Astrocyte (in vitro differentiated cells and primary cell): Measurements from ENCODE around the gene CLDN20. TPM values are rescaled to one million over a fixed set of nuclear protein-coding genes. Genes with fewer than 3 reads are reported as not detected.

ENCODE experiments used
- DNase-seq: peaks from one replicate; pipeline ENCODE4 v3.0.0-alpha.2; 2010; ENCODE audit warnings: low read depth
- FAIRE-seq: peaks from 2 replicates; lab custom pipeline; 2011; peaks lifted over from hg19 to GRCh38; lab: Jason Lieb, UNC
- H2AFZ ChIP-seq: 2 replicates; pipeline ENCODE4 v1.6.0; 2012; ENCODE audit warnings: low read depth, low read length, inconsistent platforms
- H3K27ac ChIP-seq: 2 replicates; pipeline ENCODE4 v1.5.1; 2011; ENCODE audit warnings: low read depth, low read length, inconsistent platforms
- H3K27me3 ChIP-seq: 2 replicates; pipeline ENCODE4 v1.6.0; 2011; ENCODE audit warnings: low read length, inconsistent platforms; ENCODE audit not compliant: insufficient read depth
- H3K36me3 ChIP-seq: 2 replicates; pipeline ENCODE4 v1.5.1; 2011; ENCODE audit warnings: low read length, inconsistent platforms; ENCODE audit not compliant: insufficient read depth
- H3K4me1 ChIP-seq: 2 replicates; pipeline ENCODE4 v1.5.1; 2011; ENCODE audit warnings: low read length, inconsistent platforms; ENCODE audit not compliant: insufficient read depth
- H3K4me2 ChIP-seq: 2 replicates; pipeline ENCODE4 v1.6.0; 2012; ENCODE audit warnings: low read length, inconsistent platforms
- H3K4me3 ChIP-seq: 2 replicates; pipeline ENCODE4 v1.5.1; 2011; ENCODE audit warnings: low read depth, mild to moderate bottlenecking, low read length, inconsistent platforms; ENCODE audit not compliant: insufficient read depth
- H3K79me2 ChIP-seq: 2 replicates; pipeline ENCODE4 v1.6.0; 2012; ENCODE audit warnings: mild to moderate bottlenecking, low read length, inconsistent platforms; ENCODE audit not compliant: insufficient read depth
- H3K9ac ChIP-seq: 2 replicates; pipeline ENCODE4 v1.6.0; 2012; ENCODE audit warnings: mild to moderate bottlenecking, low read length, inconsistent platforms
- H3K9me3 ChIP-seq: 2 replicates; pipeline ENCODE4 v1.5.1; 2012; ENCODE audit warnings: low read depth, mild to moderate bottlenecking, low read length, inconsistent platforms; ENCODE audit not compliant: insufficient read depth
- H4K20me1 ChIP-seq: 2 replicates; pipeline ENCODE4 v1.6.0; 2012; ENCODE audit warnings: low read length, inconsistent platforms; ENCODE audit not compliant: insufficient read depth
- H3K27ac Mint-ChIP-seq: one replicate; pipeline ENCODE4 v1.8.0; 2021; ENCODE audit warnings: mild to moderate bottlenecking, mixed read lengths; ENCODE audit not compliant: unreplicated experiment
- H3K27me3 Mint-ChIP-seq: one replicate; pipeline ENCODE4 v1.8.0; 2021; ENCODE audit warnings: low read depth, mixed read lengths; ENCODE audit not compliant: unreplicated experiment
- H3K36me3 Mint-ChIP-seq: one replicate; pipeline ENCODE4 v1.8.0; 2021; ENCODE audit warnings: low read depth, mixed read lengths; ENCODE audit not compliant: unreplicated experiment
- H3K4me1 Mint-ChIP-seq: one replicate; pipeline ENCODE4 v1.8.0; 2021; ENCODE audit warnings: low read depth, mixed read lengths; ENCODE audit not compliant: unreplicated experiment
- H3K4me3 Mint-ChIP-seq: one replicate; pipeline ENCODE4 v1.8.0; 2021; ENCODE audit warnings: mild to moderate bottlenecking, moderate library complexity, mixed read lengths; ENCODE audit not compliant: unreplicated experiment
- H3K9me3 Mint-ChIP-seq: one replicate; pipeline ENCODE4 v1.8.0; 2021; ENCODE audit warnings: mild to moderate bottlenecking, mixed read lengths; ENCODE audit not compliant: unreplicated experiment
- EZH2 ChIP-seq: IDR thresholded peaks from 2 replicates; pipeline ENCODE4 v1.6.1; 2012; ENCODE audit warnings: mild to moderate bottlenecking, low read length, inconsistent platforms; ENCODE audit not compliant: insufficient read depth
- total RNA-seq: library from RNA; stranded (reverse); gene quantifications from 2 replicates; pipeline ENCODE4 v1.2.1, GENCODE V29; 2021
- TF ChIP-seq, protein P1 (sequence below): IDR thresholded peaks from 2 replicates; pipeline ENCODE4 v1.5.1; 2011; ENCODE audit warnings: low read depth, mild to moderate bottlenecking, inconsistent platforms, low read length, moderate library complexity; ENCODE audit not compliant: insufficient read depth

Gene CLDN20
- total RNA-seq, 1 donor from 2014 or later, result not detected

DNA sequence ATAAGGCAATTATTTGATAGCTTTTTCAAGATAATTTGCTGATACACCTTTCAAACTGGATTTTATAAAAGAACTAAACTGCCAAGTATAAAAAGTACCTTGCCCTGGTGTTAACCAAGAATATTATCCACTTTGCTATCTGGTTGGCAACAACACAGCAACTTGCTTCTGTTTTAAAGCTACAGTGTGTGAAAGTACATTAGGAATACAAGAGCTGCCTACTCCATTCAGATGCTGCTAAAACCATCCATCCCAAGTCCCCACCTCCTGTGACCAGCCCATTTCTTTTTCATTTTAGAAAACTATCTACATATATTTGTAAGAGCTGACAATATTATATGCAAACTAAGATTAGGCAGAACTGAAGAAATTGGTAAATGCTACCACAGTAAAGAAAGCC is 12.8 kb downstream of the CLDN20 start:
- H3K4me2 ChIP-seq, result no peak overlapping the region
- no peak overlapping the region for H3K9ac ChIP-seq
- H3K4me3 ChIP-seq, result no peak overlapping the region
- no peak overlapping the region for H3K27ac ChIP-seq
- no peaks in the 10 kb centered on the region for H3K36me3 ChIP-seq
- H3K79me2 ChIP-seq, result no peaks in the 10 kb centered on the region
- H3K36me3 Mint-ChIP-seq, result peaks cover 4% of the 10 kb centered on the region
- H3K27ac Mint-ChIP-seq, result no peak overlapping the region
- FAIRE-seq (no peak), DNase-seq (no peak)
- no peaks in the 10 kb centered on the region for H3K9me3 ChIP-seq
- peaks cover 20% of the 10 kb centered on the region for H3K4me1 Mint-ChIP-seq
- H4K20me1 ChIP-seq, result no peaks in the 10 kb centered on the region
- no peaks in the 10 kb centered on the region for H3K27me3 Mint-ChIP-seq
- no peak overlapping the region for H3K4me3 Mint-ChIP-seq
- TF ChIP-seq, protein P1, sequence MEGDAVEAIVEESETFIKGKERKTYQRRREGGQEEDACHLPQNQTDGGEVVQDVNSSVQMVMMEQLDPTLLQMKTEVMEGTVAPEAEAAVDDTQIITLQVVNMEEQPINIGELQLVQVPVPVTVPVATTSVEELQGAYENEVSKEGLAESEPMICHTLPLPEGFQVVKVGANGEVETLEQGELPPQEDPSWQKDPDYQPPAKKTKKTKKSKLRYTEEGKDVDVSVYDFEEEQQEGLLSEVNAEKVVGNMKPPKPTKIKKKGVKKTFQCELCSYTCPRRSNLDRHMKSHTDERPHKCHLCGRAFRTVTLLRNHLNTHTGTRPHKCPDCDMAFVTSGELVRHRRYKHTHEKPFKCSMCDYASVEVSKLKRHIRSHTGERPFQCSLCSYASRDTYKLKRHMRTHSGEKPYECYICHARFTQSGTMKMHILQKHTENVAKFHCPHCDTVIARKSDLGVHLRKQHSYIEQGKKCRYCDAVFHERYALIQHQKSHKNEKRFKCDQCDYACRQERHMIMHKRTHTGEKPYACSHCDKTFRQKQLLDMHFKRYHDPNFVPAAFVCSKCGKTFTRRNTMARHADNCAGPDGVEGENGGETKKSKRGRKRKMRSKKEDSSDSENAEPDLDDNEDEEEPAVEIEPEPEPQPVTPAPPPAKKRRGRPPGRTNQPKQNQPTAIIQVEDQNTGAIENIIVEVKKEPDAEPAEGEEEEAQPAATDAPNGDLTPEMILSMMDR, result no peak
- TF ChIP-seq EZH2, result no peak
- H3K4me1 ChIP-seq, result peaks cover 34% of the 10 kb centered on the region
- no peaks in the 10 kb centered on the region for H3K9me3 Mint-ChIP-seq
- no peak overlapping the region for H2AFZ ChIP-seq
- no peaks in the 10 kb centered on the region for H3K27me3 ChIP-seq

DNA sequence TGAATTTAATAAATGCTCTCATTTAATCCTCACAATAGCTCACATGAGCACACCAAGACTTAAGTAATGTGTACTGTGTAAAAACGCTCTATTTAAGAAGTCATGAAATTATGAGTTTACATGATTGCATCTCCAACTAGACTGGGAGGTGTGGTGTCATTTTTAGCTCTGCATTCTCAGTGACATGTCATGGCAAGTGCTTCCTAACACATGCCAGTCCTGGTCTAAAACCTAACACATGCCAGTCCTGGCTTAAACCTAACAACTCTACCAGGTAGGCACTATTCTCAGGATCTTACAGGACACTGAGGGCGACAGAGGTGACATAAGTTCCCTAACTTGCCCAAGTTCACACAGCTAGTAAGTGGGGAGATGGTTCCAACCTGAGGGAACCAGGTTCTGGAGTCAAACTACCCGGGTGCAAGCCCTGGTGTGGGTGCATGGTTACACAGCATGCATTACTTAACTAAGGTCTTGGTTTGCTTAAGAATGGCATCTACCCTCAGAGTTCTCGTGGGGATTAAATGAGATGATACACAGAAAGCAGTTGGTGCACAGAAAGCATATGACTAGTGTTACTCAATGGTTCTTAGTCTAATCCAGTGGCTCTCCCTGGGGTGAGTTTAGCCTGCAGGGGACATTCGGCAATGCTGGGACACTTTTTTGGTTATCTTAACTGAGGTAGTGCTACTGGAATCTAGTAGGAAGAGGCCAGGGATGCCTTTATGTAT is 14.7 kb downstream of the CLDN20 start:
- Histone ChIP-seq H3K4me3 (no peak overlapping the region), H3K27ac (no peak overlapping the region), H3K9ac (no peak overlapping the region), H2AFZ (no peak overlapping the region), H3K9me3 (no peaks in the 10 kb centered on the region), H4K20me1 (no peaks in the 10 kb centered on the region), H3K27me3 (no peaks in the 10 kb centered on the region), H3K4me1 (peaks cover 22% of the 10 kb centered on the region), H3K36me3 (no peaks in the 10 kb centered on the region), H3K4me2 (no peak overlapping the region), H3K79me2 (no peaks in the 10 kb centered on the region)
- TF ChIP-seq EZH2, result no peak
- Mint-ChIP-seq H3K36me3 (peaks cover 6% of the 10 kb centered on the region), H3K9me3 (no peaks in the 10 kb centered on the region), H3K4me3 (no peak overlapping the region), H3K27ac (no peak overlapping the region), H3K4me1 (peaks cover 10% of the 10 kb centered on the region), H3K27me3 (no peaks in the 10 kb centered on the region)
- DNase-seq (no peak), FAIRE-seq (no peak)

DNA sequence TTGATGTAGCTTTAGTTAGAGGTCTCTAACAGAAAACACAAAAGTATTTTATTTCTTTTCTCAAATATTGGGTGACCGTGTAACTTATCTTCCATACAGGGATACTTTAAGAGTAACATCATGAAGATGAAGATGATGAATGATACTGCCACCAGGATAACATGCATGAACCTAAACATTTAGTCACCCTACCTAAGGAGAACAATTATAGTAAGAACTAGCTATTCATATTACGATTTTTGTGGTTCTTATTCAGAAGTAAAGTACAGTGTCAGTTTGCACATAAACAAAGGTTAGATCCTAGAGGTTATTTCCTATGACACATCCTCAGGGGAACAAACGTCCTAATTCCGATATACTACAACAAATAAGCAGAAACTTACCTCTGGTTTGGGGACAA is 21.0 kb downstream of the CLDN20 start:
- Mint-ChIP-seq H3K36me3 (peaks cover 9% of the 10 kb centered on the region), H3K9me3 (no peaks in the 10 kb centered on the region), H3K4me3 (no peak overlapping the region), H3K27me3 (no peaks in the 10 kb centered on the region), H3K4me1 (peaks cover 3% of the 10 kb centered on the region), H3K27ac (no peak overlapping the region)
- H3K27ac ChIP-seq, result no peak overlapping the region
- no peaks in the 10 kb centered on the region for H3K4me1 ChIP-seq
- no peaks in the 10 kb centered on the region for H3K27me3 ChIP-seq
- peaks cover 9% of the 10 kb centered on the region for H3K36me3 ChIP-seq
- no peak for FAIRE-seq
- H2AFZ ChIP-seq, result no peak overlapping the region
- TF ChIP-seq, protein P1, result no peak
- TF ChIP-seq EZH2, result no peak
- no peaks in the 10 kb centered on the region for H3K9me3 ChIP-seq
- no peak for DNase-seq
- H4K20me1 ChIP-seq, result no peaks in the 10 kb centered on the region
- no peaks in the 10 kb centered on the region for H3K79me2 ChIP-seq
- no peak overlapping the region for H3K9ac ChIP-seq
- no peak overlapping the region for H3K4me3 ChIP-seq
- no peak overlapping the region for H3K4me2 ChIP-seq
